ENCODE measurements around the gene TRIM56. TPM values are rescaled to one million over a fixed set of nuclear protein-coding genes. Genes with fewer than 3 reads are reported as not detected.
A peak's percentile ranks its signal among the peaks of the same experiment; 100 is the strongest.

Gene TRIM56
- total and polyA plus RNA-seq, 7 donors = 6.0 to 25.6 (median 13.2) TPM

GRCh38 chr7:101138213-101138870 lies 53.1 kb downstream of the TRIM56 start:
- intact Hi-C loops (cut with DNase I) = loop anchor here (5.0 kb wide), 1 partner anchor 41 kb away; no protein-coding TSS in a partner anchor

DNA sequence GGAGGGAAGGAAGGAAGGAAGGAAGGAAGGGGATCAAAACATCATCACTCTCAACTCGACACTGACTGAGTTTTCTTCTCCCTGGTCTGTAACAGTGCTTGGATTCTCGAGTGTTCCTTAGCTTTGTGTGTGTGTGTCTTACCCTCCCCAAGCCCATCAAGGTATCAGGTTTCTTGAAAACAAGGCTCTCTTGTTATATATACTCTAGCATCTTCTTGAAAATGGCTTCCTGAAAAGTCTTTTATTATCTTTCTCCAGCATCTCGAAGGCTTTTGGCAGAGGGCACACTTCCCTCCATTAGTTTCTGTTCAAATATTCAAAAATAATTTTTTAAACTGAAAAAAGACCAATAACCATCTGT lies 55.0 kb downstream of the TRIM56 start:
- intact Hi-C loops (cut with DNase I) = loop anchor here (10.0 kb wide), 1 partner anchor 54 kb away; no protein-coding TSS in a partner anchor
- Histone ChIP-seq H3K4me3 (no peak overlapping the region), H3K27ac (no peak overlapping the region), H3K9me3 (no peaks in the 10 kb centered on the region), H3K36me3 (no peaks in the 10 kb centered on the region), H3K4me1 (peaks cover 0 to 24% (median 19%) of the 10 kb centered on the region in 4 donors), H3K27me3 (peaks cover 0 to 10% (median 0%) of the 10 kb centered on the region in 3 donors)
- WGBS, 2 donors = 33 to 38% methylated on average over 3 of the region's 3 CpGs
- no peak for DNase-seq
- TF ChIP-seq POLR2A (IDR thresholded peaks at IDR 0.05) = no peak
- TF ChIP-seq EP300 (IDR thresholded peaks at IDR 0.05) = no peak
- no peak for TF ChIP-seq CTCF (IDR thresholded peaks at IDR 0.05)
- TF ChIP-seq POLR2AphosphoS5 (IDR thresholded peaks at IDR 0.05) = no peak

More at GRCh38 chr7:101138213-101138870, 53.1 kb downstream of the TRIM56 start:
- Histone ChIP-seq H3K9me3 (no peaks in the 10 kb centered on the region), H3K27me3 (peaks cover 0 to 10% (median 0%) of the 10 kb centered on the region in 3 donors), H3K4me3 (peak overlapping the region in 3 of 4 donors; percentile 1 to 13 (median 6)), H3K4me1 (peaks cover 0 to 13% (median 9%) of the 10 kb centered on the region in 4 donors), H3K27ac (peak overlapping the region in 3 of 4 donors; percentile 42 to 67 (median 59)), H3K36me3 (no peaks in the 10 kb centered on the region)
- peak in 1 of 4 donors; percentile 28 for TF ChIP-seq EP300 (IDR thresholded peaks at IDR 0.05)
- peak; percentile 67 to 84 (median 74) for TF ChIP-seq CTCF (IDR thresholded peaks at IDR 0.05)
- TF ChIP-seq POLR2A (IDR thresholded peaks at IDR 0.05) = no peak
- TF ChIP-seq POLR2AphosphoS5 (IDR thresholded peaks at IDR 0.05) = peak; percentile 34 to 76 (median 39)
- WGBS, 2 donors = 4 to 6% methylated on average over 16 of the region's 16 CpGs
- DNase-seq = peak; percentile 94

GRCh38 chr7:101140746-101141382 lies 55.6 kb downstream of the TRIM56 start:
- H3K9me3 ChIP-seq = no peaks in the 10 kb centered on the region
- 84 to 88% methylated on average over 4 of the region's 4 CpGs for WGBS, 2 donors

More at GRCh38 chr7:101140746-101141382, 55.6 kb downstream of the TRIM56 start:
- Histone ChIP-seq H3K27ac (no peak overlapping the region), H3K4me3 (no peak overlapping the region), H3K27me3 (peaks cover 0 to 10% (median 0%) of the 10 kb centered on the region in 3 donors), H3K4me1 (peaks cover 0 to 24% (median 19%) of the 10 kb centered on the region in 4 donors), H3K36me3 (no peaks in the 10 kb centered on the region)
- DNase-seq = no peak
- TF ChIP-seq POLR2A (IDR thresholded peaks at IDR 0.05) (no peak), POLR2AphosphoS5 (IDR thresholded peaks at IDR 0.05) (peak in 1 of 4 donors; percentile 3)
- intact Hi-C loops (cut with DNase I) = loop anchor here (10.0 kb wide), 1 partner anchor 54 kb away; no protein-coding TSS in a partner anchor

Other genes starting within 250 kb of the TRIM56 start
- gene SLC12A9, start 232.8 kb upstream of the TRIM56 start, total RNA-seq = 10 to 100 TPM; 10.4 to 17.9 (median 14.8) TPM
- gene SLC12A9, start 232.8 kb upstream of the TRIM56 start, polyA plus RNA-seq = 10 to 100 TPM in 1 of 3 donors, 1 to 10 TPM in 2; 2.5 to 34.2 (median 4.2) TPM
- gene TRIP6, start 218.1 kb upstream of the TRIM56 start, total RNA-seq = 10 to 100 TPM; 37.8 to 79.7 (median 51.1) TPM
- 10 to 100 TPM; 12.0 to 45.9 (median 18.0) TPM for gene TRIP6, start 218.1 kb upstream of the TRIM56 start, polyA plus RNA-seq
- 10 to 100 TPM; 42.1 to 64.3 (median 51.4) TPM for gene SRRT, start 210.4 kb upstream of the TRIM56 start, total RNA-seq
- gene SRRT, start 210.4 kb upstream of the TRIM56 start, polyA plus RNA-seq = 100 to 1,000 TPM in 1 of 3 donors, 10 to 100 TPM in 2; 31.8 to 106 (median 38.6) TPM
- 1 to 10 TPM; 2.4 to 7.1 (median 3.1) TPM for gene UFSP1, start 195.8 kb upstream of the TRIM56 start, total RNA-seq
- 1 to 10 TPM; 1.8 to 5.3 (median 1.8) TPM for gene UFSP1, start 195.8 kb upstream of the TRIM56 start, polyA plus RNA-seq
- gene ACHE, start 189.6 kb upstream of the TRIM56 start, total RNA-seq = 1 to 10 TPM; 3.0 to 8.9 (median 6.5) TPM
- gene ACHE, start 189.6 kb upstream of the TRIM56 start, polyA plus RNA-seq = 10 to 100 TPM in 1 of 3 donors, 1 to 10 TPM in 2; 3.6 to 20.6 (median 5.5) TPM
- 1 to 10 TPM in 1 of 4 donors, under 1 TPM in 1, not detected in 2; 0.71 to 3.0 TPM for gene MUC3A, start 135.9 kb upstream of the TRIM56 start, total RNA-seq
- 10 to 100 TPM; 60.4 to 78.8 (median 73.9) TPM for gene MUC3A, start 135.9 kb upstream of the TRIM56 start, polyA plus RNA-seq
- 1 to 10 TPM in 3 of 4 donors, under 1 TPM in 1; 0.14 to 8.6 (median 1.7) TPM for gene MUC12, start 115.9 kb upstream of the TRIM56 start, total RNA-seq
- gene MUC12, start 115.9 kb upstream of the TRIM56 start, polyA plus RNA-seq = 100 to 1,000 TPM in 2 of 3 donors, 10 to 100 TPM in 1; 64.3 to 553 (median 136) TPM
- under 1 TPM in 2 of 4 donors, not detected in 2; under 0.01 to 0.83 TPM for gene MUC17, start 65.4 kb upstream of the TRIM56 start, total RNA-seq
- 1 to 10 TPM; 1.2 to 5.4 (median 5.1) TPM for gene MUC17, start 65.4 kb upstream of the TRIM56 start, polyA plus RNA-seq
- 10 to 100 TPM in 2 of 4 donors, 1 to 10 TPM in 2; 1.5 to 21.3 (median 11.7) TPM for gene SERPINE1, start 41.6 kb downstream of the TRIM56 start, total RNA-seq
- gene SERPINE1, start 41.6 kb downstream of the TRIM56 start, polyA plus RNA-seq = 10 to 100 TPM in 1 of 3 donors, 1 to 10 TPM in 1, under 1 TPM in 1; 0.46 to 10.0 (median 1.8) TPM
- gene AP1S1, start 69.0 kb downstream of the TRIM56 start, total RNA-seq = 10 to 100 TPM; 15.8 to 31.4 (median 26.9) TPM
- gene AP1S1, start 69.0 kb downstream of the TRIM56 start, polyA plus RNA-seq = 100 to 1,000 TPM; 100 to 135 (median 132) TPM
- gene VGF, start 80.1 kb downstream of the TRIM56 start, total RNA-seq = under 1 TPM in 2 of 4 donors, not detected in 2; 0.55 to 0.68 TPM
- gene VGF, start 80.1 kb downstream of the TRIM56 start, polyA plus RNA-seq = under 1 TPM in 1 of 3 donors, not detected in 2; 0.54 TPM
- not detected for gene NAT16, start 94.8 kb downstream of the TRIM56 start, total RNA-seq
- under 1 TPM in 1 of 3 donors, not detected in 2; 0.23 TPM for gene NAT16, start 94.8 kb downstream of the TRIM56 start, polyA plus RNA-seq
- not detected for gene MOGAT3, start 115.6 kb downstream of the TRIM56 start, total RNA-seq
- gene MOGAT3, start 115.6 kb downstream of the TRIM56 start, polyA plus RNA-seq = 10 to 100 TPM in 1 of 3 donors, 1 to 10 TPM in 2; 3.6 to 27.2 (median 3.7) TPM
- gene PLOD3, start 132.1 kb downstream of the TRIM56 start, total RNA-seq = 10 to 100 TPM; 23.9 to 36.6 (median 26.4) TPM
- gene PLOD3, start 132.1 kb downstream of the TRIM56 start, polyA plus RNA-seq = 10 to 100 TPM; 18.0 to 57.3 (median 24.3) TPM
- 10 to 100 TPM; 64.8 to 97.4 (median 84.7) TPM for gene ZNHIT1, start 132.7 kb downstream of the TRIM56 start, total RNA-seq
- gene ZNHIT1, start 132.7 kb downstream of the TRIM56 start, polyA plus RNA-seq = 100 to 1,000 TPM; 126 to 200 (median 154) TPM
- 10 to 100 TPM in 1 of 4 donors, 1 to 10 TPM in 3; 2.5 to 16.3 (median 3.9) TPM for gene CLDN15, start 152.3 kb downstream of the TRIM56 start, total RNA-seq
- 10 to 100 TPM in 1 of 3 donors, 1 to 10 TPM in 2; 3.6 to 14.2 (median 9.0) TPM for gene CLDN15, start 152.3 kb downstream of the TRIM56 start, polyA plus RNA-seq
- 100 to 1,000 TPM; 237 to 443 (median 426) TPM for gene FIS1, start 159.6 kb downstream of the TRIM56 start, total RNA-seq
- gene FIS1, start 159.6 kb downstream of the TRIM56 start, polyA plus RNA-seq = 100 to 1,000 TPM; 190 to 284 (median 252) TPM
- gene IFT22, start 236.3 kb downstream of the TRIM56 start, total RNA-seq = 10 to 100 TPM; 30.7 to 38.5 (median 32.0) TPM
- 10 to 100 TPM in 2 of 3 donors, 1 to 10 TPM in 1; 7.6 to 19.2 (median 11.9) TPM for gene IFT22, start 236.3 kb downstream of the TRIM56 start, polyA plus RNA-seq